HG03064 (cell line): ENCODE data around the gene IL17RC.
"Not testable (repeated sequence)": the region's sequence is repeated elsewhere in the genome, so short reads cannot be mapped to it uniquely, and the experiment has no call there.

Experiments
- ATAC-seq: cut with Tn5 transposase; IDR thresholded peaks from one replicate; pipeline ENCODE4 v1.9.1; 2021; ENCODE audit warnings: low read depth; ENCODE audit not compliant: unreplicated experiment

IL17RC gene

GRCh38 chr3:9916734-9917680, at the start of gene IL17RC:
TSS of gene IL17RC (plus strand) at chr3:9917098. CDS start at chr3:9917316, 218 bp downstream.
- no peak for ATAC-seq

GRCh38 chr3:9867106-9867505, 49.8 kb upstream of the IL17RC start:
- no peak for ATAC-seq

- no peak for ATAC-seq
These were observed 46.9 kb upstream of the IL17RC start for GRCh38 chr3:9869955-9870354.

- ATAC-seq: no peak
These were observed 45.9 kb upstream of the IL17RC start for GRCh38 chr3:9870978-9871377.

- not testable (repeated sequence) for ATAC-seq
These were observed 44.8 kb upstream of the IL17RC start for GRCh38 chr3:9872067-9872466.

- ATAC-seq: no peak
These were observed 41.5 kb upstream of the IL17RC start for GRCh38 chr3:9875448-9875847.

GRCh38 chr3:9876255-9876654, 40.6 kb upstream of the IL17RC start:
- not testable (repeated sequence) for ATAC-seq

- ATAC-seq: no peak
These were observed 39.9 kb upstream of the IL17RC start for GRCh38 chr3:9876991-9877390.

GRCh38 chr3:9878700-9879099, 38.2 kb upstream of the IL17RC start:
- no peak for ATAC-seq

GRCh38 chr3:9879830-9880549, 36.9 kb upstream of the IL17RC start, which contains the start of gene CIDEC:
TSS of gene CIDEC (minus strand) at chr3:9880253. CDS start at chr3:9878486, 1,767 bp downstream.
- ATAC-seq: no peak

GRCh38 chr3:9881441-9881840, 35.5 kb upstream of the IL17RC start:
- no peak for ATAC-seq

- no peak for ATAC-seq
These were observed 33.0 kb upstream of the IL17RC start for GRCh38 chr3:9883706-9884554.

- ATAC-seq: no peak
These were observed 32.2 kb upstream of the IL17RC start for GRCh38 chr3:9884555-9885165.

GRCh38 chr3:9886328-9886727, 30.6 kb upstream of the IL17RC start:
- ATAC-seq: no peak

- no peak for ATAC-seq
These were observed 29.4 kb upstream of the IL17RC start for GRCh38 chr3:9887480-9887879.

- ATAC-seq: no peak
These were observed 28.4 kb upstream of the IL17RC start for GRCh38 chr3:9888540-9888939.

GRCh38 chr3:9889405-9889804, 27.5 kb upstream of the IL17RC start:
- ATAC-seq: no peak

GRCh38 chr3:9890249-9891071, 26.4 kb upstream of the IL17RC start, which contains the start of gene JAGN1:
TSS of gene JAGN1 (plus strand) at chr3:9890610. CDS start at chr3:9890723, 113 bp downstream.
- ATAC-seq: peak; percentile 58

- ATAC-seq: no peak
These were observed 25.8 kb upstream of the IL17RC start for GRCh38 chr3:9891072-9891622.
